Measurements from ENCODE around the gene TACR1.

The TACR1 gene

DNA sequence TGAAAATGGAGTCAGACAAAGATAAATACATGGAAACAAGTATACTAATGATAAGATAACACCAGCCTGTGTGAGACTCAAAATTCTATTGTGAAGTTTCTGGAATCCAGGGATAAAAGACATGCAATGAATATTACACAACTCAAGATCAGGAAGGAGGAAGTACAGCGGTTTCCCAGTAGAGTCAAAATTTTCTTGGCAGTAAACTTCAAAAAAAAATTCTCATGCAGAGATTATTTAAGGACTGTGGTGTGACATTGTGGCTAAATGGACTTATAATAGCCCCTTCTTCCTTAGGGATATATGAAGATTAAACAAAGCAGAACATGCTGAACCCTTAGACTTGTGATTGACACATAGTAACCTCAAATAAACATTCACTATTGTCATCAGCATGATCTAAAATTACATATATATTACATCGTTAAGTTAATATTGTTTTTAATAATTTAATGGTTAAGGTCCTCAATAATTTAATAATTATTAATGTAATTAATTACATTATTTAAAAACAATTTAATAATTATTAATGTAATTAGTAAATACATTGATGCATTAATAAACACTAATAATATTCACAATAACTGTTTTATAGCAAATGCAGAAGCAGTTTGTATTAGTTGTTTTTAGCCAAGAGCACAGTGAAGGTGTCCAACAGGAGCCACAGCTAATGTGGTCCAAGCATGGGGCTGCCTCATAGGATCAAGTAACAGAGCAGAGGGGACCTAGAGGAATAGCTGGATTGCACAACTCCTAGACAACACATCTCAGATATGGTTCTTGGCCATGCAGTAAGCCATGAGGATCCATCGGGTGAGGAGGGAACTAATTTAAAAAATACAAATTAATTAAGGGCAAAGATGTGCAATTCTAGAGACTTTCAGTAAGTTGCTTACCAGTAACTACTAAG, 163.6 kb downstream of the TACR1 start:
- H3K36me3 ChIP-seq (replicated peaks; ENCODE audit: insufficient read depth, low read length): no peaks in the 10 kb centered on the region

DNA sequence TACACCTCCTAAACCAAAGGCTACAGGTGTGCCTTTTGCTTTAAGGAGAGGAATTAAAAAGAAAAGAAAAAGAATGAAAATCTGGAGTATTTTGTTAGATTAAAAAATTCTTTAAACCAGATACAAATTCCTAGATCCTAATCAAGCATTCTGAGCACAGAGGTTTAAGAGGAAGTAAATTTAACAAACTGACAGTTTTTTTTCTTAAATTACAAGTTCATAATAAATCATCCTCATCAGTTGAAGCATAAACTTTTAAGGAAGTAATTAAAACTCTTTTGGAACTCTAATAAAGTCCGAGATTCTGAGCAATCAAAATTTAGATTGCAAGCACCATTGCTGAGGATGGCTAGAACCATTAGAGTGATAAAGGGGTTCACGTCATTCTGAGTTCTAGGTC, 165.8 kb downstream of the TACR1 start:
- H3K4me1 ChIP-seq (ENCODE audit: low read length): no peaks in the 10 kb centered on the region
- DNase-seq: no peak
- no peaks in the 10 kb centered on the region for H3K27me3 ChIP-seq (replicated peaks; ENCODE audit: insufficient read depth, low read length)
- no peaks in the 10 kb centered on the region for H4K20me1 ChIP-seq (ENCODE audit: insufficient read depth, low read length)
- TF ChIP-seq EZH2 (optimal IDR thresholded peaks at IDR 0.05; ENCODE audit: low read depth, low read length): no peak
- TF ChIP-seq, protein P1, sequence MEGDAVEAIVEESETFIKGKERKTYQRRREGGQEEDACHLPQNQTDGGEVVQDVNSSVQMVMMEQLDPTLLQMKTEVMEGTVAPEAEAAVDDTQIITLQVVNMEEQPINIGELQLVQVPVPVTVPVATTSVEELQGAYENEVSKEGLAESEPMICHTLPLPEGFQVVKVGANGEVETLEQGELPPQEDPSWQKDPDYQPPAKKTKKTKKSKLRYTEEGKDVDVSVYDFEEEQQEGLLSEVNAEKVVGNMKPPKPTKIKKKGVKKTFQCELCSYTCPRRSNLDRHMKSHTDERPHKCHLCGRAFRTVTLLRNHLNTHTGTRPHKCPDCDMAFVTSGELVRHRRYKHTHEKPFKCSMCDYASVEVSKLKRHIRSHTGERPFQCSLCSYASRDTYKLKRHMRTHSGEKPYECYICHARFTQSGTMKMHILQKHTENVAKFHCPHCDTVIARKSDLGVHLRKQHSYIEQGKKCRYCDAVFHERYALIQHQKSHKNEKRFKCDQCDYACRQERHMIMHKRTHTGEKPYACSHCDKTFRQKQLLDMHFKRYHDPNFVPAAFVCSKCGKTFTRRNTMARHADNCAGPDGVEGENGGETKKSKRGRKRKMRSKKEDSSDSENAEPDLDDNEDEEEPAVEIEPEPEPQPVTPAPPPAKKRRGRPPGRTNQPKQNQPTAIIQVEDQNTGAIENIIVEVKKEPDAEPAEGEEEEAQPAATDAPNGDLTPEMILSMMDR (IDR thresholded peaks at IDR 0.05; ENCODE audit: low read length): no peak
- TF ChIP-seq EZH2phosphoT487 (IDR thresholded peaks at IDR 0.05; ENCODE audit: low read length): no peak
- no peaks in the 10 kb centered on the region for H3K79me2 ChIP-seq (ENCODE audit: low read length)
- H3K36me3 ChIP-seq (replicated peaks; ENCODE audit: insufficient read depth, low read length): no peaks in the 10 kb centered on the region
- no peak overlapping the region for H3K4me3 ChIP-seq (ENCODE audit: low read length)
- no peak overlapping the region for H2AFZ ChIP-seq (ENCODE audit: low read length)
- no peaks in the 10 kb centered on the region for H3K9me3 ChIP-seq (replicated peaks; ENCODE audit: insufficient read depth, low read length)
- H3K9ac ChIP-seq (ENCODE audit: low read length): no peak overlapping the region
- H3K4me2 ChIP-seq (ENCODE audit: low read depth, low read length): no peak overlapping the region
- H3K9me2 ChIP-seq (replicated peaks; ENCODE audit: insufficient read depth, low read length): no peaks in the 10 kb centered on the region
- no peaks in the 10 kb centered on the region for H3F3A ChIP-seq (ENCODE audit: insufficient read depth, low read length)
- no peak overlapping the region for H3K27ac ChIP-seq (ENCODE audit: low read length)

More for the DNA sequence above, 163.6 kb downstream of the TACR1 start:
- no peak for TF ChIP-seq EZH2phosphoT487 (IDR thresholded peaks at IDR 0.05; ENCODE audit: low read length)
- TF ChIP-seq, protein P1 (IDR thresholded peaks at IDR 0.05; ENCODE audit: low read length): no peak
- TF ChIP-seq EZH2 (optimal IDR thresholded peaks at IDR 0.05; ENCODE audit: low read depth, low read length): no peak
- H3K4me2 ChIP-seq (ENCODE audit: low read depth, low read length): no peak overlapping the region
- H3K9me2 ChIP-seq (replicated peaks; ENCODE audit: insufficient read depth, low read length): no peaks in the 10 kb centered on the region
- no peaks in the 10 kb centered on the region for H3K4me1 ChIP-seq (ENCODE audit: low read length)
- H4K20me1 ChIP-seq (ENCODE audit: insufficient read depth, low read length): no peaks in the 10 kb centered on the region
- no peaks in the 10 kb centered on the region for H3F3A ChIP-seq (ENCODE audit: insufficient read depth, low read length)
- H3K79me2 ChIP-seq (ENCODE audit: low read length): no peaks in the 10 kb centered on the region
- DNase-seq: no peak
- no peak overlapping the region for H3K9ac ChIP-seq (ENCODE audit: low read length)
- H3K9me3 ChIP-seq (replicated peaks; ENCODE audit: insufficient read depth, low read length): no peaks in the 10 kb centered on the region
- no peak overlapping the region for H2AFZ ChIP-seq (ENCODE audit: low read length)
- H3K4me3 ChIP-seq (ENCODE audit: low read length): no peak overlapping the region
- no peak overlapping the region for H3K27ac ChIP-seq (ENCODE audit: low read length)
- H3K27me3 ChIP-seq (replicated peaks; ENCODE audit: insufficient read depth, low read length): no peaks in the 10 kb centered on the region

DNA sequence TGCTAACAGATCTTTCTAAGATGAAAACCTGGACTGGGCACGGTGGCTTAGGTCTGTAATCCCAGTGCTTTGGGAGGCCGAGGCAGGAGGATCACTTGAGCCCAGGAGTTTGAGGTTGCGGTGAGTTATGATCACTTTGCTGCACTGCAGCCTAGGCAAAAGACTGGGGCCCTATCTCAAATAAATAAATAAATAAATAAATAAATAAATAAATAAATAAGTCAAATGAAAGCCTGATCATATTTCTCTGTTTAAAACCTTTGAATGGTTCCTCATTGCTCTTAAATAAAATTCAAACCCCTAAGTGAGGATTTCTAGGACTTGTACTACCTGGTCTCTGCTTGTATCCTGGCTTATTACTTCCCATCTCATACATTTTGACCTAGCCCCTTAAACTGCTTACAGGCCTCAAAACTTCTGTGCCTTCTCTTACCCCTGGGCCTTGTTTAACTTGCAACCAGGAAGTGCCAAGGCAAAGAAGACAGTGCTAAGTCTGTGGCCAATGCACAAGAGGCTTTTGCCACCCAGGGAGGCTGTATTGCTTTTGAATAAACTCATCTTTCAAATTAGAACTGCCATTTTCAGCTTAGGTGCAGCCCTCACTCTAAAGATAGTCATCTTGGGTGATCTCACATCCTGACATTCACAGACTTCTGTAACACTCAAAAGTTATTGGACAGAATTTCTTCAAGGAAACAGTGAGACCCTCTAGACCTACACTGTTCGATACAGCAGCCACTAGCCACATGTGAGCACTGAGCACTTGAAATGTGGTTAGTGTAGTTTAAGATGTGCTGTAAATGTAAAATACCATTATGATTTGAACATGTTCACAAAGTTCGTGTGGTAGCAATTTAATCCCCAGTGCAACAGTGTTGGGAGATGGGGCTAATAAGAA, 167.2 kb downstream of the TACR1 start:
- Histone ChIP-seq H3K9me2 (replicated peaks; ENCODE audit: insufficient read depth, low read length) (no peaks in the 10 kb centered on the region), H3K9ac (ENCODE audit: low read length) (no peak overlapping the region), H3K79me2 (ENCODE audit: low read length) (no peaks in the 10 kb centered on the region), H3K27me3 (replicated peaks; ENCODE audit: insufficient read depth, low read length) (no peaks in the 10 kb centered on the region), H3K27ac (ENCODE audit: low read length) (no peak overlapping the region), H3K4me2 (ENCODE audit: low read depth, low read length) (no peak overlapping the region), H3K4me3 (ENCODE audit: low read length) (no peak overlapping the region), H3K4me1 (ENCODE audit: low read length) (no peaks in the 10 kb centered on the region), H3F3A (ENCODE audit: insufficient read depth, low read length) (no peaks in the 10 kb centered on the region), H4K20me1 (ENCODE audit: insufficient read depth, low read length) (no peaks in the 10 kb centered on the region), H2AFZ (ENCODE audit: low read length) (no peak overlapping the region), H3K9me3 (replicated peaks; ENCODE audit: insufficient read depth, low read length) (no peaks in the 10 kb centered on the region), H3K36me3 (replicated peaks; ENCODE audit: insufficient read depth, low read length) (no peaks in the 10 kb centered on the region)
- DNase-seq: no peak
- TF ChIP-seq EZH2 (optimal IDR thresholded peaks at IDR 0.05; ENCODE audit: low read depth, low read length) (no peak), EZH2phosphoT487 (IDR thresholded peaks at IDR 0.05; ENCODE audit: low read length) (no peak)
- TF ChIP-seq, protein P1 (IDR thresholded peaks at IDR 0.05; ENCODE audit: low read length): no peak
